Retina (tissue), 1 donor: ENCODE data around the gene LTBR.
A peak's percentile ranks its signal among the peaks of the same experiment; 100 is the strongest.
"Not testable (repeated sequence)": the region's sequence is repeated elsewhere in the genome, so short reads cannot be mapped to it uniquely, and the experiment has no call there.

Source experiments
- DNase-seq: peaks from one replicate; pipeline ENCODE4 v3.0.0-alpha.2; 2016

LTBR gene

GRCh38 chr12:6383572-6384498, at the start of gene LTBR:
Gene LTBR (plus strand): TSS chr12:6384162. CDS start chr12:6384359, 197 bp downstream.
- peak; percentile 76 for DNase-seq

- no peak for DNase-seq
Measured at GRCh38 chr12:6334359-6334758, 49.6 kb upstream of the LTBR start.

- DNase-seq, result no peak
Measured at GRCh38 chr12:6334940-6335450, 49.0 kb upstream of the LTBR start.

- DNase-seq, result no peak
Measured at GRCh38 chr12:6335451-6336078, 48.4 kb upstream of the LTBR start.

GRCh38 chr12:6336079-6336888, 47.7 kb upstream of the LTBR start:
- DNase-seq, result peak; percentile 79

GRCh38 chr12:6336889-6337853, 46.8 kb upstream of the LTBR start:
- DNase-seq, result no peak

- DNase-seq, result no peak
Measured at GRCh38 chr12:6337958-6338433, 46.0 kb upstream of the LTBR start.

GRCh38 chr12:6338536-6338935, 45.4 kb upstream of the LTBR start:
- DNase-seq, result not testable (repeated sequence)

- DNase-seq, result no peak
Measured at GRCh38 chr12:6338955-6339354, 45.0 kb upstream of the LTBR start.

GRCh38 chr12:6340032-6340638, 43.8 kb upstream of the LTBR start:
- no peak for DNase-seq

- no peak for DNase-seq
Measured at GRCh38 chr12:6340745-6341416, 43.1 kb upstream of the LTBR start.

GRCh38 chr12:6341417-6342139, 42.4 kb upstream of the LTBR start, which contains the start of gene TNFRSF1A:
Gene TNFRSF1A (minus strand): TSS chr12:6342076. CDS start chr12:6341814, 262 bp downstream.
- DNase-seq, result peak; percentile 77

GRCh38 chr12:6342140-6342889, 41.6 kb upstream of the LTBR start:
- DNase-seq, result no peak

GRCh38 chr12:6343518-6343917, 40.4 kb upstream of the LTBR start:
- DNase-seq, result no peak

GRCh38 chr12:6344101-6344660, 39.8 kb upstream of the LTBR start:
- DNase-seq, result not testable (repeated sequence)

- no peak for DNase-seq
Measured at GRCh38 chr12:6345319-6346091, 38.5 kb upstream of the LTBR start.

GRCh38 chr12:6346235-6346832, 37.6 kb upstream of the LTBR start:
- DNase-seq, result no peak
